Measurements from ENCODE around the gene RAB11FIP3. TPM values are rescaled to one million over a fixed set of nuclear protein-coding genes. Genes with fewer than 3 reads are reported as not detected.

The RAB11FIP3 gene
- total RNA-seq, 1 experiment from 2014 or later, result 37.1 TPM

- Histone ChIP-seq H3K14ac (ENCODE audit: insufficient read depth, low read length) (no peak overlapping the region; the same call in 1 of the 2 replicates), H3K4me1 (ENCODE audit: insufficient read depth, low read length) (no peaks in the 10 kb centered on the region), H3K18ac (ENCODE audit: insufficient read length, low read depth, low read length) (no peak overlapping the region), H3K56ac (ENCODE audit: insufficient read length, low read depth, low read length) (no peak overlapping the region), H3K79me2 (ENCODE audit: insufficient read depth, low read length) (no peaks in the 10 kb centered on the region), H3K4me2 (ENCODE audit: insufficient read depth, insufficient read length, low read length) (no peak overlapping the region), H3K27me3 (ENCODE audit: insufficient read depth, low read length) (peaks cover 2% of the 10 kb centered on the region; the same call in 1 of the 2 replicates), H3K23me2 (ENCODE audit: insufficient read length, low read depth, low read length, poor library complexity, severe bottlenecking) (no peaks in the 10 kb centered on the region), H2BK20ac (ENCODE audit: low read depth, low read length, poor library complexity, severe bottlenecking) (no peak overlapping the region), H4K20me1 (ENCODE audit: control insufficient read depth, insufficient read depth, insufficient read length) (peaks cover 3% of the 10 kb centered on the region), H3K9ac (ENCODE audit: extremely low read depth, insufficient read length, low read length) (no peak overlapping the region), H3K9me3 (ENCODE audit: control insufficient read depth, low read depth, low read length) (no peaks in the 10 kb centered on the region), H2BK15ac (ENCODE audit: low read depth, low read length) (no peak overlapping the region), H3T11ph (ENCODE audit: low read length) (no peak overlapping the region), H4K8ac (replicated peaks; ENCODE audit: insufficient read length, low read depth, low read length) (no peak overlapping the region), H2BK120ac (ENCODE audit: low read depth, low read length, poor library complexity, severe bottlenecking) (no peak overlapping the region), H2BK5ac (ENCODE audit: insufficient read length, low read length) (no peak overlapping the region), H3K27ac (ENCODE audit: insufficient read length, low read depth, low read length) (no peak overlapping the region), H3K23ac (ENCODE audit: insufficient read length, low read depth, low read length) (no peak overlapping the region), H2AFZ (ENCODE audit: low read length) (no peak overlapping the region), H4K91ac (ENCODE audit: insufficient read length, low read depth, low read length) (no peak overlapping the region), H2BK12ac (ENCODE audit: insufficient read length, low read depth, low read length) (no peak overlapping the region), H2AK5ac (ENCODE audit: insufficient read length, low read length) (no peak overlapping the region), H3K4ac (ENCODE audit: low read depth, low read length) (no peak overlapping the region), H4K5ac (ENCODE audit: insufficient read length, low read depth, low read length) (no peak overlapping the region), H3K79me1 (ENCODE audit: insufficient read depth, low read depth, low read length, poor library complexity, severe bottlenecking) (no peaks in the 10 kb centered on the region)
- Mint-ChIP-seq H3K27ac (no peak overlapping the region), H3K27me3 (ENCODE audit: low read depth) (peaks cover 37% of the 10 kb centered on the region), H3K9me3 (no peaks in the 10 kb centered on the region; a peak in 1 of 5 replicates), H3K36me3 (ENCODE audit: insufficient read depth in 1 of 3, low read depth in 3 of 3) (peaks cover 0 to 3% (median 0%) of the 10 kb centered on the region in 3 experiments; a peak in 3 of 7 replicates), H3K4me1 (no peaks in the 10 kb centered on the region), H3K4me3 (no peak overlapping the region)
- WGBS (ENCODE audit: extremely low coverage, insufficient read length, low lambda C conversion rate), result no CpG with 5 or more reads among the region's 23 CpGs
- DNase-seq, result no peak
- TF ChIP-seq CTCF (conservative IDR thresholded peaks at IDR 0.05), result no peak
These were observed 132.2 kb downstream of the RAB11FIP3 start for GRCh38 chr16:557463-558297.
